OCI-LY3 (cell line): ENCODE data around the gene POU6F2.

Experiments used
- H2AFZ ChIP-seq: fragments of 200-600, 300-600 bp; shearing (Covaris generic); 2 replicates; pipeline ENCODE4 v1.6.0; 2014; ENCODE audit warnings: antibody characterized with exemption, low read depth, low read length
- H3K27ac ChIP-seq: fragments of 200-600, 300-600 bp; sonication (generic); 2 replicates; pipeline ENCODE4 v1.5.1; 2014; ENCODE audit warnings: mild to moderate bottlenecking, low read length, moderate library complexity, mixed read lengths
- H3K27me3 ChIP-seq: fragments of 200-600, 300-600 bp; sonication (generic); 2 replicates; pipeline ENCODE4 v1.6.1; 2014; ENCODE audit warnings: low read depth, low read length, mixed read lengths
- H3K36me3 ChIP-seq: fragments of 200-600, 300-600 bp; sonication (generic); replicated peaks from 2 replicates; pipeline ENCODE3; 2014; ENCODE audit warnings: low read depth, low read length, mixed read lengths
- H3K4me1 ChIP-seq: fragments of 300-600, 200-600 bp; sonication (generic); 2 replicates; pipeline ENCODE4 v1.6.1; 2014; ENCODE audit warnings: low read length, mixed read lengths
- H3K4me2 ChIP-seq: fragments of 200-600, 300-600 bp; sonication (generic); 2 replicates; pipeline ENCODE4 v1.6.1; 2014; ENCODE audit warnings: low read length, mixed read lengths
- H3K4me3 ChIP-seq: fragments of 300-600, 200-600 bp; sonication (generic); 2 replicates; pipeline ENCODE4 v1.5.1; 2014; ENCODE audit warnings: antibody characterized with exemption, mild to moderate bottlenecking, low read length, moderate library complexity
- H3K79me2 ChIP-seq: fragments of 300-600, 200-600 bp; shearing (Covaris generic); 2 replicates; pipeline ENCODE4 v1.6.1; 2014; ENCODE audit warnings: mild to moderate bottlenecking, low read length, mixed read lengths
- H3K9ac ChIP-seq: fragments of 300-600, 200-600 bp; shearing (Covaris generic); 2 replicates; pipeline ENCODE4 v1.6.0; 2014; ENCODE audit warnings: mild to moderate bottlenecking, low read length, moderate library complexity
- H3K9me3 ChIP-seq: fragments of 200-600, 300-600 bp; shearing (Covaris generic); 2 replicates; pipeline ENCODE4 v1.6.1; 2014; ENCODE audit warnings: low read length, mixed read lengths; ENCODE audit not compliant: insufficient read depth
- H4K20me1 ChIP-seq: fragments of 200-600, 300-600 bp; sonication (generic); 2 replicates; pipeline ENCODE4 v1.6.1; 2016; ENCODE audit warnings: low read length, mixed read lengths; ENCODE audit not compliant: insufficient read depth
- EZH2phosphoT487 ChIP-seq: fragments of 200-600 bp; shearing (Covaris generic); IDR thresholded peaks from 2 replicates; pipeline ENCODE4 v1.6.1; 2018; ENCODE audit warnings: antibody characterized with exemption, mixed run types, low read depth
- TF ChIP-seq, protein P1 (sequence below): fragments of 200-600, 300-600 bp; sonication (generic); IDR thresholded peaks from 2 replicates; pipeline ENCODE4 v1.5.1; 2014; ENCODE audit warnings: antibody characterized with exemption, low read length, low read depth

The POU6F2 gene

DNA sequence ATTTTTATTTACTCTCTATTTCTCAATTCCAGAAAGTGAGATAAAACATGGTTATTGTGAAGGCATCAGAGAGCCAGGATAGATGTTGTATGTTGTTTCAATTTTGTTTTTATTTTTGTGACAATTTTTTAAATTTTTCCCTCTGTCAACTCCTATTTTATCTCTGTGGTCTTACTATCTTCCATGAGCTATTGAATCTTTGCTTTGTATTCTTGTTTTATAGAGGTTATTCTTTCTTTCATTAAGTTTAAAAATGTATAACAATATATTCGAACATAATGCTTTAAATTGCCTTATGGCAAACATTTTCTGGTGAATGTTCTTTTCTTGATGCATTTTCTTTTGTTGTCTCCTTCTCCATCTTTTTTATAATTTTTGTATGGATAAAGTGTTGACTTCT lies 78.4 kb downstream of the POU6F2 start:
- H3K36me3 ChIP-seq: no peaks in the 10 kb centered on the region
- TF ChIP-seq, protein P1, sequence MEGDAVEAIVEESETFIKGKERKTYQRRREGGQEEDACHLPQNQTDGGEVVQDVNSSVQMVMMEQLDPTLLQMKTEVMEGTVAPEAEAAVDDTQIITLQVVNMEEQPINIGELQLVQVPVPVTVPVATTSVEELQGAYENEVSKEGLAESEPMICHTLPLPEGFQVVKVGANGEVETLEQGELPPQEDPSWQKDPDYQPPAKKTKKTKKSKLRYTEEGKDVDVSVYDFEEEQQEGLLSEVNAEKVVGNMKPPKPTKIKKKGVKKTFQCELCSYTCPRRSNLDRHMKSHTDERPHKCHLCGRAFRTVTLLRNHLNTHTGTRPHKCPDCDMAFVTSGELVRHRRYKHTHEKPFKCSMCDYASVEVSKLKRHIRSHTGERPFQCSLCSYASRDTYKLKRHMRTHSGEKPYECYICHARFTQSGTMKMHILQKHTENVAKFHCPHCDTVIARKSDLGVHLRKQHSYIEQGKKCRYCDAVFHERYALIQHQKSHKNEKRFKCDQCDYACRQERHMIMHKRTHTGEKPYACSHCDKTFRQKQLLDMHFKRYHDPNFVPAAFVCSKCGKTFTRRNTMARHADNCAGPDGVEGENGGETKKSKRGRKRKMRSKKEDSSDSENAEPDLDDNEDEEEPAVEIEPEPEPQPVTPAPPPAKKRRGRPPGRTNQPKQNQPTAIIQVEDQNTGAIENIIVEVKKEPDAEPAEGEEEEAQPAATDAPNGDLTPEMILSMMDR: no peak
- TF ChIP-seq EZH2phosphoT487: no peak
- H3K79me2 ChIP-seq: no peaks in the 10 kb centered on the region
- H3K9ac ChIP-seq: no peak overlapping the region
- no peak overlapping the region for H3K27ac ChIP-seq
- no peaks in the 10 kb centered on the region for H4K20me1 ChIP-seq
- no peak overlapping the region for H3K4me3 ChIP-seq
- H3K9me3 ChIP-seq: no peaks in the 10 kb centered on the region
- no peaks in the 10 kb centered on the region for H3K4me1 ChIP-seq
- no peak overlapping the region for H3K4me2 ChIP-seq
- 0 out of 2 replicates have a peak, but pooled peaks cover 2% of the 10 kb centered on the region for H3K27me3 ChIP-seq
- no peak overlapping the region for H2AFZ ChIP-seq

DNA sequence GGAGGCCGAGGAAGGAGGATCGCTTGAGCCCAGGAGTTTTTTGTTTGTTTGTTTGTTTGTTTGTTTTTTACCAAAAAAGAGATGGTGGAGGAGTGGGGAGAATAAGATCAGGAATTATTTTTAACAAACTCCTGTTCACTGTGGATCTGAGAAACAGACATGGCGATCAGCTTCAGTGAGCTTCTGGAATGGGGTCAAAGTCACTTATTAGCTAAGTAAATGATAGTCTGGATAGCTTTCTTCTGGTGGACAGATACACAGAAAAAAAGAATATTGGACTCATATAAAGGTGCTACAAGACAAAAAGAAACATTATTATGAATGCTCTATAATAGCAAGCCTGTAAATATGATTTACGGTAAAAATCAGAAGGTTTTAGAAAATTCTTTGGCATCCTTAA lies 85.1 kb downstream of the POU6F2 start:
- Histone ChIP-seq H3K27me3 (no peaks in the 10 kb centered on the region), H3K4me3 (no peak overlapping the region), H3K9me3 (no peaks in the 10 kb centered on the region), H2AFZ (no peak overlapping the region), H4K20me1 (no peaks in the 10 kb centered on the region), H3K9ac (no peak overlapping the region), H3K27ac (no peak overlapping the region), H3K4me2 (no peak overlapping the region), H3K79me2 (no peaks in the 10 kb centered on the region), H3K36me3 (no peaks in the 10 kb centered on the region), H3K4me1 (no peaks in the 10 kb centered on the region)
- TF ChIP-seq EZH2phosphoT487: no peak
- TF ChIP-seq, protein P1: no peak

DNA sequence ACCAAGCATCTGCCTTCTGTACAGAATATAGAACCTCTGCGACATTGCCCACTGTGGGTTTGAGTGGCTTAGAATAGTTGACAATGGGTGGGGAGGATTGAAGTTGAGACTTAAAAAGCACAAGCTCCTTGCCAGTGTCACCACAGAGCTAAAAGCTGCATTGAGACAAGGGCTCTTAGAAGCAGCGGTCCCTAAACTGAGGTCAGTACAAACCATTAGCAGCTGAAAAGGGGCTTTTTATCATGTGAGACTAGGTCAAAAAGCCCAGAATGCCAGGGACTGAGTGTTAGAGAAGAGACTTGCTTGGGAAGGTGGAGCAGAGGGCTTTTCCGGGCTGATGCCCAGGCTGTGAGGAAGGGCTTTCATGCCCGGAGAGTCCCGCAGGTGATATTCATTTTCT lies 91.3 kb downstream of the POU6F2 start:
- Histone ChIP-seq H3K4me1 (peaks cover 13% of the 10 kb centered on the region), H3K27ac (no peak overlapping the region), H2AFZ (no peak overlapping the region), H3K79me2 (no peaks in the 10 kb centered on the region), H3K9ac (no peak overlapping the region), H4K20me1 (no peaks in the 10 kb centered on the region), H3K4me2 (no peak overlapping the region), H3K27me3 (no peaks in the 10 kb centered on the region; the same call in 1 of the 2 replicates), H3K9me3 (no peaks in the 10 kb centered on the region), H3K4me3 (no peak overlapping the region), H3K36me3 (no peaks in the 10 kb centered on the region)
- TF ChIP-seq EZH2phosphoT487: no peak
- TF ChIP-seq, protein P1: no peak

DNA sequence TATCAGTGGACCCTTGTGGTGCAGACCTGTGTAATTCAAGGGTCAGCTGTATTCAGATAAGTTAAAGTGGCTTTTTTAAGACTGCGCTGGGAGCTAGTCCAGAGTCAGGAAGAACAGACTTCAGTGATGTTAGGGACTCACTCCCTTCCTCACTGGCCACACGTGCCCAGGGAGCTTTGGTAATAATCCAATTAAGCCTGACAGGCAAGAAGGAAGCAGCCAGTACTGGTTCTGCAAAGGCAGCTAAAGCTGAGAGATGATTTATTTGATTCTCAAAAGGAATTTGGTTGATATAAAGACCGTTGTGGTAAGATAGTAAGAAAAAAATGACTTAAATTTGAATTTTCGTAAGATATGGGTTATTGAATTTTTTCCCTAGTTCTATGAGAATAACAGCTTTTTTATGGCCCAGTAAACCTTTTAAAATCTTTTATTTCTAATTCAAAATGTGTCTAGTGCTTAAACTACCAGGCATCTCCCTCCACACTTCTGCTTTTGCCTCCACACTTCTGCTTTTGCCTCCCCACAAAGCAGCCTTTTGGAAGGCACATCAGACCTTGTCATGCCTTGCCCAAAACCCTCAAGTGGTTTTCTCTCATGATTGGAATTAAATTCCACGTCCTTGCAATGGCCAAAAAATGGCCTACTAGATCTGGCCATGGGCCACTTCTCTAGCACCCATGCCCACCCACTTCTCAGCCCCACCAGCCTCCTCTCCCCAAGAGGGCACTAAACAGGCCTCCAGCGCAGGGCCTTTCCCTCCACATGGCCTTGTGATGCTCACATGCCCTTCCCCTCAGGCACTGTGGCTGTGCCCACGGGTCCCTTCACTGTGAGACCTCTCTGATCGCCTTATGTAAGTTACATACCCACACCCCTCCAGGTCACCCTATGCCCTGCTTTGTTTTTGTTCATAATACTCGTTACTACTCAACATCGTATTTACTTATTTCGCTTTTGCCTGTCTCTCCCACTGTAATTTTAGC lies 92.5 kb downstream of the POU6F2 start:
- Histone ChIP-seq H3K4me1 (peaks cover 13% of the 10 kb centered on the region), H3K4me2 (peak overlapping the region; percentile 28), H3K4me3 (no peak overlapping the region), H4K20me1 (no peaks in the 10 kb centered on the region), H3K36me3 (no peaks in the 10 kb centered on the region), H3K9me3 (no peaks in the 10 kb centered on the region), H3K79me2 (no peaks in the 10 kb centered on the region), H3K27me3 (no peaks in the 10 kb centered on the region; the same call in 1 of the 2 replicates), H2AFZ (0 out of 2 replicates have a peak overlapping the region, but pooled peaks have one; percentile 29), H3K9ac (no peak overlapping the region), H3K27ac (peak overlapping the region; percentile 39)
- TF ChIP-seq, protein P1: peak; percentile 12; the same call in 1 of the 2 replicates
- TF ChIP-seq EZH2phosphoT487: no peak
